Loucy (cell line): ENCODE results near the gene CAV2.
A peak's percentile ranks its signal among the peaks of the same experiment; 100 is the strongest.

Experiments
- H2AFZ ChIP-seq: fragments of 200-600 bp; sonication (generic); 2 replicates; pipeline ENCODE4 v1.6.0; 2016; ENCODE audit warnings: antibody characterized with exemption, mild to moderate bottlenecking, low read length, moderate library complexity
- H3F3A ChIP-seq: fragments of 200-600 bp; 2 replicates; pipeline ENCODE4 v1.6.0; 2016; ENCODE audit warnings: antibody characterized with exemption, low read depth, mild to moderate bottlenecking
- H3K27me3 ChIP-seq: fragments of 200-600 bp; sonication (generic); 2 replicates; pipeline ENCODE4 v1.6.1; 2014; ENCODE audit warnings: low read length, mild to moderate bottlenecking; ENCODE audit not compliant: insufficient read depth, poor library complexity, severe bottlenecking
- H3K36me3 ChIP-seq: fragments of 200-600 bp; sonication (generic); 2 replicates; pipeline ENCODE4 v1.6.1; 2016; ENCODE audit warnings: low read length; ENCODE audit not compliant: insufficient read depth
- H3K4me1 ChIP-seq: fragments of 200-600 bp; sonication (generic); 2 replicates; pipeline ENCODE4 v1.5.1; 2014; ENCODE audit warnings: low read length, mild to moderate bottlenecking; ENCODE audit not compliant: insufficient read depth, poor library complexity, severe bottlenecking
- H3K4me2 ChIP-seq: fragments of 200-600 bp; sonication (generic); 2 replicates; pipeline ENCODE4 v1.6.0; 2014; ENCODE audit warnings: antibody characterized with exemption, low read length, low read depth, mild to moderate bottlenecking; ENCODE audit not compliant: poor library complexity, severe bottlenecking
- H3K4me3 ChIP-seq: fragments of 200-600 bp; sonication (generic); 2 replicates; pipeline ENCODE4 v1.5.1; 2014; ENCODE audit warnings: low read length, mild to moderate bottlenecking, mixed read lengths; ENCODE audit not compliant: poor library complexity, severe bottlenecking
- H3K79me2 ChIP-seq: fragments of 200-600 bp; sonication (generic); 2 replicates; pipeline ENCODE4 v1.6.1; 2014; ENCODE audit warnings: low read length; ENCODE audit not compliant: insufficient read depth
- H3K9ac ChIP-seq: fragments of 200-600 bp; sonication (generic); 2 replicates; pipeline ENCODE4 v1.6.0; 2014; ENCODE audit warnings: mild to moderate bottlenecking, low read depth, low read length, moderate library complexity; ENCODE audit not compliant: poor library complexity, severe bottlenecking
- H3K9me2 ChIP-seq: fragments of 200-600 bp; sonication (generic); replicated peaks from 2 replicates; pipeline ENCODE4 v1.6.1; 2016; ENCODE audit warnings: low read depth, low read length, mixed read lengths
- H3K9me3 ChIP-seq: fragments of 200-600 bp; sonication (generic); 2 replicates; pipeline ENCODE4 v1.6.1; 2014; ENCODE audit warnings: mild to moderate bottlenecking, antibody characterized with exemption, low read length, low read depth; ENCODE audit not compliant: insufficient read depth
- H4K20me1 ChIP-seq: fragments of 200-600 bp; sonication (generic); 2 replicates; pipeline ENCODE4 v1.6.0; 2014; ENCODE audit warnings: antibody characterized with exemption, low read length, mild to moderate bottlenecking; ENCODE audit not compliant: insufficient read depth, poor library complexity, severe bottlenecking
- CTCF ChIP-seq: fragments of 200-600 bp; sonication (generic); conservative IDR thresholded peaks from 2 replicates; pipeline ENCODE4 v1.5.1; 2014; ENCODE audit warnings: mild to moderate bottlenecking, antibody characterized with exemption, low read length
- EZH2phosphoT487 ChIP-seq: fragments of 200-600 bp; IDR thresholded peaks from 2 replicates; pipeline ENCODE4 v1.6.1; 2018; ENCODE audit warnings: antibody characterized with exemption, mild to moderate bottlenecking, moderate library complexity, borderline replicate concordance

CAV2 gene

DNA sequence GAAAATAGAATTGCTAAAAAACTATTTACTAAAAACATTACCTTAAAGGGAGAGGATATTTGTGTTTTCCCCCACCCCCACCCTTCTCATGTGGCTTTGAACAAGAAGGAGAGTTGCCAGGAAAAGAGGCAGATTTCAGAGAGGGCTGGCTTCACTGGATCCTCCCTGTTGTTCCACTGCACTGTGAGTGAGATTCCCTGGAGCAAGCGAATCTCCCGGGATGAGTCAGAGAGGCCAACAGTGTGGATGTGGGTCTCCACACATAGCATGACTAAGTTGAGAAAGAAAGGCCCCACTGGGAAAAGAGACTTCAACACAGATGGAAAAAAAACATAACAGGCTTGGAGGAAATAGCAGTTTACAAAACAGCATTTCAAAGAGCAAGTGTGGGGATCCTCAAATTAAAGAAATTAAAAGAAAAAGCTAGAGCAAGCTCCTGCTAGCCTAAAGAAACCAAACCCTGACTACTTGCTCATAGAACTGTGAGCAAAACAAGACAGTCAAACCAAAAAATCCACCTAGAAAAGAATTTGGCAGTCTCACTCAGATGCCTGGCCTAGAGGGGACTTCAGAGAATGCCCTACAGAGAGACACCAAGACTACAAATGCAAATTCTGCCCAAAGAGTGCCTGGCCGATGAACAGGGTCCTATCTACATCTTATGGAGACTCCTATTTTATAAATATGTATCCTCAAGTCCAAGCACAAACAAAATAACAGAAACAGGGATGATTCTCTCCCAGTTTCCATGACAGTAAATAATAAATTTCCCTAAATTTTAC is 28.7 kb downstream of the CAV2 start:
- peak overlapping the region; percentile 74 for H3K4me3 ChIP-seq
- peak overlapping the region; percentile 64 for H3K4me2 ChIP-seq
- H3F3A ChIP-seq = no peaks in the 10 kb centered on the region
- H3K79me2 ChIP-seq = peaks cover 41% of the 10 kb centered on the region; the same call in 1 of the 2 replicates
- peak overlapping the region; percentile 42 for H2AFZ ChIP-seq
- H3K9ac ChIP-seq = peak overlapping the region; percentile 62
- peaks cover 4% of the 10 kb centered on the region for H3K27me3 ChIP-seq
- H3K36me3 ChIP-seq = no peaks in the 10 kb centered on the region
- H3K4me1 ChIP-seq = peaks cover 25% of the 10 kb centered on the region
- TF ChIP-seq CTCF (no peak), EZH2phosphoT487 (no peak)
- no peaks in the 10 kb centered on the region for H3K9me2 ChIP-seq
- H4K20me1 ChIP-seq = no peaks in the 10 kb centered on the region
- no peaks in the 10 kb centered on the region for H3K9me3 ChIP-seq

DNA sequence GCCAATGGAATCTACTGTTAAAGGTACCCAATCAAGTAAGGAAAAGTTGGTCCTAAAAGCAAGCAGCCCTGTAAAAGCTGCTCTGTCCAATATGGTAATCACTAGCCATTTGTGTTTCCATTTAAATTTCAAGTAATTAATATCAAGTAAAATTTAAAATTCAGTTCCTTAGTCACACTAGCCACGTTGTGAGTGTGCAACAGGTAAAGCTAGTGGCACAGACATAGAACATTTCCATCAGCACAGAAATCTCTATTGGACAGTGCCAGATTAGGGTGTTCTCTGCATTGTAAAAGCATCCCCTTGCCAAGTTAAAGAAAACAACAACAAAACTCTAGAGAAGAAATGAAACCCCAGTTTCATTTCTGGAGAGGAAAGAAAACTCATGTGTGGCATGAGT is 29.7 kb downstream of the CAV2 start:
- no peak for TF ChIP-seq CTCF
- TF ChIP-seq EZH2phosphoT487 = no peak
- Histone ChIP-seq H4K20me1 (no peaks in the 10 kb centered on the region), H3K9me2 (no peaks in the 10 kb centered on the region), H3K27me3 (peaks cover 4% of the 10 kb centered on the region), H3K9ac (peak overlapping the region; percentile 11), H2AFZ (no peak overlapping the region), H3K4me2 (peak overlapping the region; percentile 57), H3F3A (no peaks in the 10 kb centered on the region), H3K4me1 (peaks cover 25% of the 10 kb centered on the region), H3K36me3 (no peaks in the 10 kb centered on the region), H3K79me2 (peaks cover 45% of the 10 kb centered on the region; the same call in 1 of the 2 replicates), H3K9me3 (no peaks in the 10 kb centered on the region), H3K4me3 (peak overlapping the region; percentile 60)

- TF ChIP-seq CTCF = no peak
- no peak for TF ChIP-seq EZH2phosphoT487
- Histone ChIP-seq H3F3A (no peaks in the 10 kb centered on the region), H3K4me3 (peak overlapping the region; percentile 60), H3K36me3 (no peaks in the 10 kb centered on the region), H4K20me1 (no peaks in the 10 kb centered on the region), H3K9me2 (no peaks in the 10 kb centered on the region), H3K4me2 (peak overlapping the region; percentile 57), H2AFZ (no peak overlapping the region), H3K27me3 (peaks cover 4% of the 10 kb centered on the region), H3K4me1 (peaks cover 32% of the 10 kb centered on the region), H3K9ac (peak overlapping the region; percentile 11), H3K9me3 (no peaks in the 10 kb centered on the region), H3K79me2 (peaks cover 45% of the 10 kb centered on the region; the same call in 1 of the 2 replicates)
Measured at GRCh38 chr7:116530107-116530820, 30.7 kb downstream of the CAV2 start.
